Neural progenitor cell (in vitro differentiated cells): ENCODE measurements around the gene LILRA5. TPM values are rescaled to one million over a fixed set of nuclear protein-coding genes. Genes with fewer than 3 reads are reported as not detected.

Experiments used
- DNase-seq: peaks from one replicate; pipeline ENCODE4 v3.0.0-alpha.2; 2016; ENCODE audit warnings: low spot score
- H2AFZ ChIP-seq: fragments of 200-600 bp; sonication (generic); replicated peaks from 2 replicates; pipeline ENCODE4 v1.6.1; 2016; ENCODE audit warnings: antibody characterized with exemption
- H3F3A ChIP-seq: fragments of 200-600 bp; sonication (generic); 2 replicates; pipeline ENCODE4 v1.6.1; 2016; ENCODE audit warnings: antibody characterized with exemption, low read depth
- H3K27ac ChIP-seq: fragments of 200-600 bp; sonication (generic); 2 replicates; pipeline ENCODE4 v1.5.1; 2016; ENCODE audit warnings: mild to moderate bottlenecking
- H3K27me3 ChIP-seq: fragments of 200-600 bp; sonication (generic); 2 replicates; pipeline ENCODE4 v1.6.1; 2016; ENCODE audit warnings: mild to moderate bottlenecking, moderate library complexity
- H3K36me3 ChIP-seq: fragments of 200-600 bp; sonication (generic); 2 replicates; pipeline ENCODE4 v1.5.1; 2016
- H3K4me1 ChIP-seq: fragments of 200-600 bp; sonication (generic); 2 replicates; pipeline ENCODE4 v1.6.1; 2016; ENCODE audit warnings: mixed run types
- H3K4me2 ChIP-seq: fragments of 200-600 bp; sonication (generic); 2 replicates; pipeline ENCODE4 v1.6.1; 2016
- H3K4me3 ChIP-seq: fragments of 200-600 bp; sonication (generic); 2 replicates; pipeline ENCODE4 v1.5.1; 2016
- H3K79me2 ChIP-seq: fragments of 200-600 bp; sonication (generic); 2 replicates; pipeline ENCODE4 v1.6.1; 2016; ENCODE audit warnings: low read depth
- H3K9ac ChIP-seq: fragments of 200-600 bp; sonication (generic); 2 replicates; pipeline ENCODE4 v1.6.1; 2016
- H3K9me3 ChIP-seq: fragments of 200-600 bp; sonication (generic); 2 replicates; pipeline ENCODE4 v1.5.1; 2016; ENCODE audit warnings: low read depth
- H4K20me1 ChIP-seq: fragments of 200-600 bp; sonication (generic); 2 replicates; pipeline ENCODE4 v1.6.1; 2016; ENCODE audit warnings: low read depth
- H3K27ac Mint-ChIP-seq: 3 replicates; pipeline ENCODE4 v1.8.0; 2021; ENCODE audit warnings: mixed read lengths
- H3K27me3 Mint-ChIP-seq: 2 replicates; pipeline ENCODE4 v1.8.0; 2022; ENCODE audit warnings: low read depth, mild to moderate bottlenecking, inconsistent platforms, moderate library complexity, mixed read lengths; ENCODE audit not compliant: insufficient read depth
- H3K36me3 Mint-ChIP-seq: 3 replicates; pipeline ENCODE4 v1.8.0; 2021; ENCODE audit warnings: mixed read lengths
- H3K4me1 Mint-ChIP-seq: 3 replicates; pipeline ENCODE4 v1.8.0; 2021; ENCODE audit warnings: mixed read lengths
- H3K4me3 Mint-ChIP-seq: 3 replicates; pipeline ENCODE4 v1.8.0; 2021; ENCODE audit warnings: mild to moderate bottlenecking, moderate library complexity, mixed read lengths
- H3K9me3 Mint-ChIP-seq: 3 replicates; pipeline ENCODE4 v1.8.0; 2020; ENCODE audit warnings: mixed read lengths
- EZH2 ChIP-seq: fragments of 200-600 bp; sonication (generic); IDR thresholded peaks from 2 replicates; pipeline ENCODE4 v1.6.1; 2017; ENCODE audit warnings: antibody characterized with exemption, mild to moderate bottlenecking, moderate library complexity
- EZH2phosphoT487 ChIP-seq: fragments of 200-600 bp; sonication (generic); IDR thresholded peaks from 2 replicates; pipeline ENCODE4 v1.6.1; 2017; ENCODE audit warnings: antibody characterized with exemption
- total RNA-seq: library from RNA; depleted of rRNA; stranded (reverse); fragments of >200 nt; gene quantifications from 2 replicates; pipeline ENCODE4 v1.2.3, GENCODE V29; 2015; ENCODE audit warnings: low replicate concordance
- TF ChIP-seq, protein P1 (sequence below): fragments of 200-600 bp; sonication (generic); IDR thresholded peaks from 2 replicates; pipeline ENCODE4 v1.5.1; 2017; ENCODE audit warnings: antibody characterized with exemption, mild to moderate bottlenecking

Gene LILRA5
- total RNA-seq, 1 donor from 2014 or later: not detected

DNA sequence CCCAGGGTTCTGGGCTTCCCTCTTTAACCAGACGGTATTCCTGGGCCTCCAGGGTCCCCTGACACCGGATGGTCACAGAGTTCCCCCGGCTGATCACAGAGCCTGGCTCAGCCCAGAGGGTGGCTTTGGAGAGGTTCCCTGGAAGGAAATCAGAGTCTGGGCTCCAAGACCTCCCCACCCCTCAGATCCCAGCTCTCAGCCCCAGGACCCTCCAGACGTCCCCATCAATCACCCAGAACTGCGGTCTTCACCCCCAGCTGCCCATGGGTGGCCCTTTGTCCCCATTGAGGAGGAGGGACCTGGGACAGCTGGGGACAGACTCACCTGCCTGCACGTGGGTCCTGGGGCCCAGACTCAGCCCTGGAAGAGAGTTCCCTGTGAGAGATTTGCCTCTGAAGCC lies 955 bp downstream of the LILRA5 start:
- H3K9me3 ChIP-seq: no peaks in the 10 kb centered on the region
- H4K20me1 ChIP-seq: no peaks in the 10 kb centered on the region
- no peaks in the 10 kb centered on the region for H3K27me3 ChIP-seq
- Mint-ChIP-seq H3K27ac (no peak overlapping the region), H3K9me3 (peaks cover 2% of the 10 kb centered on the region), H3K36me3 (no peaks in the 10 kb centered on the region), H3K27me3 (peaks cover 6% of the 10 kb centered on the region), H3K4me1 (no peaks in the 10 kb centered on the region), H3K4me3 (no peak overlapping the region)
- no peak overlapping the region for H3K4me3 ChIP-seq
- no peaks in the 10 kb centered on the region for H3K79me2 ChIP-seq
- H3F3A ChIP-seq: no peaks in the 10 kb centered on the region
- no peaks in the 10 kb centered on the region for H3K4me1 ChIP-seq
- no peaks in the 10 kb centered on the region for H3K36me3 ChIP-seq
- no peak overlapping the region for H3K27ac ChIP-seq
- no peak overlapping the region for H3K4me2 ChIP-seq
- TF ChIP-seq, protein P1, sequence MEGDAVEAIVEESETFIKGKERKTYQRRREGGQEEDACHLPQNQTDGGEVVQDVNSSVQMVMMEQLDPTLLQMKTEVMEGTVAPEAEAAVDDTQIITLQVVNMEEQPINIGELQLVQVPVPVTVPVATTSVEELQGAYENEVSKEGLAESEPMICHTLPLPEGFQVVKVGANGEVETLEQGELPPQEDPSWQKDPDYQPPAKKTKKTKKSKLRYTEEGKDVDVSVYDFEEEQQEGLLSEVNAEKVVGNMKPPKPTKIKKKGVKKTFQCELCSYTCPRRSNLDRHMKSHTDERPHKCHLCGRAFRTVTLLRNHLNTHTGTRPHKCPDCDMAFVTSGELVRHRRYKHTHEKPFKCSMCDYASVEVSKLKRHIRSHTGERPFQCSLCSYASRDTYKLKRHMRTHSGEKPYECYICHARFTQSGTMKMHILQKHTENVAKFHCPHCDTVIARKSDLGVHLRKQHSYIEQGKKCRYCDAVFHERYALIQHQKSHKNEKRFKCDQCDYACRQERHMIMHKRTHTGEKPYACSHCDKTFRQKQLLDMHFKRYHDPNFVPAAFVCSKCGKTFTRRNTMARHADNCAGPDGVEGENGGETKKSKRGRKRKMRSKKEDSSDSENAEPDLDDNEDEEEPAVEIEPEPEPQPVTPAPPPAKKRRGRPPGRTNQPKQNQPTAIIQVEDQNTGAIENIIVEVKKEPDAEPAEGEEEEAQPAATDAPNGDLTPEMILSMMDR: no peak
- no peak for TF ChIP-seq EZH2phosphoT487
- no peak for TF ChIP-seq EZH2
- DNase-seq: no peak
- H3K9ac ChIP-seq: no peak overlapping the region
- no peak overlapping the region for H2AFZ ChIP-seq

DNA sequence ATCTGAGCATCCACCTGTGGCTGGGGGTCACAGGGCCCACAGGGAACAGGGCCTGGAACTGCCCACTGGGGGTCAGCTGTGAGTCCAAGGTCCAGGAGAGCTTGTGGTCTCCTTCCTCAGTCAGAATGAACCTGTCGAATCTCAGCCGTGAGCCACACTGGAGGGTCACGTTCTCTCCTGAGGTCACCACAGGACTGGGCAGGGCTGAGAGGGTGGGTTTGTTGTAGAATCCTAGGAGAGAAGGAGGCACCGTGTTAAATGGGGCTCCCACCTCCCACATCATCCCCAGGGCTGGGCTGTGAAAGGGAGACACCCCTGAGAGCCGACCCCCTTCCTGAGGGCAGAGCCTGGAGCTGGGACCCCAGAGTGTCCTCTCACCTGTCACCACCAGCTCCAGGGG lies 1.5 kb downstream of the LILRA5 start:
- TF ChIP-seq EZH2phosphoT487 (no peak), EZH2 (no peak)
- TF ChIP-seq, protein P1: no peak
- Histone ChIP-seq H3K27me3 (no peaks in the 10 kb centered on the region), H4K20me1 (no peaks in the 10 kb centered on the region), H3K27ac (no peak overlapping the region), H3K4me3 (no peak overlapping the region), H3K9ac (no peak overlapping the region), H3K9me3 (no peaks in the 10 kb centered on the region), H3K4me2 (no peak overlapping the region), H3F3A (no peaks in the 10 kb centered on the region), H2AFZ (no peak overlapping the region), H3K4me1 (no peaks in the 10 kb centered on the region), H3K36me3 (no peaks in the 10 kb centered on the region), H3K79me2 (no peaks in the 10 kb centered on the region)
- H3K27ac Mint-ChIP-seq: no peak overlapping the region
- no peaks in the 10 kb centered on the region for H3K36me3 Mint-ChIP-seq
- H3K4me1 Mint-ChIP-seq: no peaks in the 10 kb centered on the region
- no peak for DNase-seq
- peaks cover 2% of the 10 kb centered on the region for H3K9me3 Mint-ChIP-seq
- H3K4me3 Mint-ChIP-seq: no peak overlapping the region
- peaks cover 6% of the 10 kb centered on the region for H3K27me3 Mint-ChIP-seq

- Histone ChIP-seq H3F3A (no peaks in the 10 kb centered on the region), H3K36me3 (no peaks in the 10 kb centered on the region), H3K9me3 (no peaks in the 10 kb centered on the region), H4K20me1 (no peaks in the 10 kb centered on the region), H3K79me2 (no peaks in the 10 kb centered on the region), H2AFZ (no peak overlapping the region), H3K4me1 (no peaks in the 10 kb centered on the region), H3K4me3 (no peak overlapping the region), H3K27me3 (no peaks in the 10 kb centered on the region), H3K9ac (no peak overlapping the region), H3K4me2 (no peak overlapping the region), H3K27ac (no peak overlapping the region)
- H3K27me3 Mint-ChIP-seq: peaks cover 10% of the 10 kb centered on the region
- H3K27ac Mint-ChIP-seq: no peak overlapping the region
- no peaks in the 10 kb centered on the region for H3K4me1 Mint-ChIP-seq
- no peak for TF ChIP-seq EZH2phosphoT487
- no peak for DNase-seq
- H3K36me3 Mint-ChIP-seq: no peaks in the 10 kb centered on the region
- peaks cover 2% of the 10 kb centered on the region for H3K9me3 Mint-ChIP-seq
- no peak overlapping the region for H3K4me3 Mint-ChIP-seq
These were observed 2.4 kb downstream of the LILRA5 start for GRCh38 chr19:54310543-54310942.

GRCh38 chr19:54309811-54310210 lies 3.2 kb downstream of the LILRA5 start:
- Histone ChIP-seq H3K4me1 (no peaks in the 10 kb centered on the region), H3K4me2 (no peak overlapping the region), H3K36me3 (no peaks in the 10 kb centered on the region), H3K9me3 (no peaks in the 10 kb centered on the region), H3K4me3 (no peak overlapping the region), H2AFZ (no peak overlapping the region), H4K20me1 (no peaks in the 10 kb centered on the region), H3K79me2 (no peaks in the 10 kb centered on the region), H3K9ac (no peak overlapping the region), H3K27me3 (no peaks in the 10 kb centered on the region), H3F3A (no peaks in the 10 kb centered on the region), H3K27ac (no peak overlapping the region)
- Mint-ChIP-seq H3K27me3 (peaks cover 11% of the 10 kb centered on the region), H3K4me3 (no peak overlapping the region), H3K9me3 (peaks cover 2% of the 10 kb centered on the region), H3K36me3 (no peaks in the 10 kb centered on the region), H3K27ac (no peak overlapping the region), H3K4me1 (no peaks in the 10 kb centered on the region)
- DNase-seq: no peak
- TF ChIP-seq EZH2phosphoT487 (no peak), EZH2 (no peak)
- TF ChIP-seq, protein P1: no peak
